ENCODE data around the gene WFDC9.
"Not testable (repeated sequence)": the region's sequence is repeated elsewhere in the genome, so short reads cannot be mapped to it uniquely, and the experiment has no call there.

WFDC9 gene

DNA sequence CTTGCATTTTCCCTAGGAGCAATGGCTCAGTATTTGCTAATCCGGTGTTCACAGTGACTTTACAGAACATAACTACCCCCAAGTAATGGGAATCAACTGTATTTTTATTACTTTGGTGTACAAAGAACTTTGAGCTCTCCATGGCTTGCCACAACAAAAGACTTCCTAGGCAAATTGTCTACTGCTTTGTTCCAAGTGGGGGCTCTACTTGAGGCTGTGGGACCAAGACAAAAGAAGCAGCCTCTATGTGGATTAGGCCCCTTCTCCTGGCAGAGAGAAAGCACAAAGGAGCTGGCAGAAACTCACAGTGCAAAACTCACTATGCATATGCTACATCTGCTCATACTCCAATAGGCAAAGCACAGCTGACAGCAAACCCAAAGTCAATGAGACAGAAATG lies 52.9 kb downstream of the WFDC9 start:
- TF ChIP-seq, protein P1, sequence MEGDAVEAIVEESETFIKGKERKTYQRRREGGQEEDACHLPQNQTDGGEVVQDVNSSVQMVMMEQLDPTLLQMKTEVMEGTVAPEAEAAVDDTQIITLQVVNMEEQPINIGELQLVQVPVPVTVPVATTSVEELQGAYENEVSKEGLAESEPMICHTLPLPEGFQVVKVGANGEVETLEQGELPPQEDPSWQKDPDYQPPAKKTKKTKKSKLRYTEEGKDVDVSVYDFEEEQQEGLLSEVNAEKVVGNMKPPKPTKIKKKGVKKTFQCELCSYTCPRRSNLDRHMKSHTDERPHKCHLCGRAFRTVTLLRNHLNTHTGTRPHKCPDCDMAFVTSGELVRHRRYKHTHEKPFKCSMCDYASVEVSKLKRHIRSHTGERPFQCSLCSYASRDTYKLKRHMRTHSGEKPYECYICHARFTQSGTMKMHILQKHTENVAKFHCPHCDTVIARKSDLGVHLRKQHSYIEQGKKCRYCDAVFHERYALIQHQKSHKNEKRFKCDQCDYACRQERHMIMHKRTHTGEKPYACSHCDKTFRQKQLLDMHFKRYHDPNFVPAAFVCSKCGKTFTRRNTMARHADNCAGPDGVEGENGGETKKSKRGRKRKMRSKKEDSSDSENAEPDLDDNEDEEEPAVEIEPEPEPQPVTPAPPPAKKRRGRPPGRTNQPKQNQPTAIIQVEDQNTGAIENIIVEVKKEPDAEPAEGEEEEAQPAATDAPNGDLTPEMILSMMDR (IDR thresholded peaks at IDR 0.05; ENCODE audit: low read depth, low read length, missing control alignments): no peak
- H3K4me3 ChIP-seq (ENCODE audit: low read depth, low read length): no peak overlapping the region
- DNase-seq (ENCODE audit: low read depth): no peak

DNA sequence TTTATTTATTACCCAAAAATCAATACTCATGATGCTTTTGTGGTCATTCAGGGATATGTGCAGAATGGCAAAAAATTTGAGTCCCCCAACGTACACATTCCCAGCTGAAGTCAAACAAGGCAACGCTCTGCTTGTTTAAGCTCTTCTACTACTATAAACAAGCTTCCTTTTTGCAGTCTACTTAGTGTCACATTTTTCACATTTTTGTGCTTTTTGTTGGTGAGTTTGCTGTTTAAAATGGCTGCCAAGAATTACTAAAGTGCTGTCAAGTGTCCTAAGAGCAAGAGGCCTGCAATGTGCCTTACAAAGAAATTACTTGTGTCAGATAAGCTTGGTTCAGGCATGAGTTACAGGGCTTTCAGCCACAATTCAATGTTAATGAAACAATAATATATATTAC lies 54.1 kb downstream of the WFDC9 start:
- DNase-seq (ENCODE audit: low read depth): no peak
- TF ChIP-seq, protein P1 (IDR thresholded peaks at IDR 0.05; ENCODE audit: low read depth, low read length, missing control alignments): no peak
- no peak overlapping the region for H3K4me3 ChIP-seq (ENCODE audit: low read depth, low read length)

DNA sequence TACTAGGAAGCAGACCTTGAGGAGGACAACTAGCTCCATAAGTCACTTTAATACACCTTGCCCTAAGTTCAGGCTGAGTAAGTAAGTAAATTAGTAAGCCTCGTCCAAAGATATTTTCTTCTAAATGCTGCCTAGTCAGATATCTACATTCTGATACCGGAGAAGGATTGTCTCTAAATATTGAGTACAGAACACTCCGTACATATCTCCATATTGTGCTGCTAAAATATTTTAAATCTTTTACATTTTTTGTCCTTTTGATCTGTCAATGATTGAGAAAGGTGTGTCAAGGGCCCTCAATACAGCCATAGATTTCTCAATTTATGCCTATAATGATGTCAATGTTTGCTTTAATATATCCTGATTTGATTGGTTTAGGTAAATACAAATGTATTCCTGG lies 55.2 kb downstream of the WFDC9 start:
- H3K4me3 ChIP-seq (ENCODE audit: low read depth, low read length): no peak overlapping the region
- TF ChIP-seq, protein P1 (IDR thresholded peaks at IDR 0.05; ENCODE audit: low read depth, low read length, missing control alignments): no peak
- DNase-seq (ENCODE audit: low read depth): no peak

DNA sequence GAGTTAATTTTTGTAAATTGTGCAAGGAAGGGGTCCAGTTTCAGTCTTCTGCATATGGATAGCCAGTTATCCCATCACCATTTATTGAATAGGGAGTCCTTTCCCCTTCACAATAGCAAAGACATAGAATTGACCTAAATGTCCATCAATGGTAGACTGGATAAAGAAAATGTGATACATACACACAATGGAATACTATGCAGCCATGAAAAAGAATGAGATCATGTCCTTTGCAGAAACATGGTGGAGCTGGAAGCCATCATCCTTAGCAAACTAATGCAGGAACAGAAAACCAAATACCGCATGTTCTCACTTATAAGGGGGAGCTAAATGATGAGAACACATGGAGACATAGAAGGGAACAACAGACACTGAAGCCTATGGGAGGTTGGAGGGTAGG lies 61.4 kb downstream of the WFDC9 start:
- DNase-seq (ENCODE audit: low read depth); H3K4me3 ChIP-seq (ENCODE audit: low read depth, low read length): not testable (repeated sequence)

DNA sequence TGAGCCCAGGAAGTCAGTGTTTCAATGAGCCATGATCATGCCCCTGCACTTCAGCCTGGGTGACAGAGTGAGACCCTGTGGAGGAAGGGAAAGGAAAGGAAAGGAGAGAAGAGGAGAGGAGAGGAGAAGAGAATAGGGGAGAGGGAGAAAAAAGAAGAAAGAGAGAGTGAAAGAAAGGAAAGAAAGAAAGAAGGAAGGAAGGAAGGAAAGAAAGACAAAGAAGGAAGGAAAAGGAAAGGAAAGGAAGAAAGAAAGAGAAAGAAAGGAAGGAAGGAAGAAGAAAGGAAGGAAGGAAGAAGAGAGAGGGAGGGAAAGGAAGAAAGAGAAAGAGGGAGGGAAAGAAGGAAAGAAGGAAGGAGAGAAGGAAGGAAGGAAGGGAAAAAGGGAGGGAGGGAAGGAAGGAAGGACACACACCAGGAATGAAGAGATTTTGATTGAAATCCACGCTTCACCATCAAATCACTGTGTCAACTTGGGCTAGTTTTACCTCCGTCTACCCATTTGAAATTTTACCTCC lies 66.3 kb downstream of the WFDC9 start:
- DNase-seq (ENCODE audit: low read depth): no peak
- TF ChIP-seq, protein P1 (IDR thresholded peaks at IDR 0.05; ENCODE audit: low read depth, low read length, missing control alignments): no peak
- H3K4me3 ChIP-seq (ENCODE audit: low read depth, low read length): no peak overlapping the region

Measured in GM12864 (cell line).